ENCODE data around the gene MARVELD3.

Gene MARVELD3

DNA sequence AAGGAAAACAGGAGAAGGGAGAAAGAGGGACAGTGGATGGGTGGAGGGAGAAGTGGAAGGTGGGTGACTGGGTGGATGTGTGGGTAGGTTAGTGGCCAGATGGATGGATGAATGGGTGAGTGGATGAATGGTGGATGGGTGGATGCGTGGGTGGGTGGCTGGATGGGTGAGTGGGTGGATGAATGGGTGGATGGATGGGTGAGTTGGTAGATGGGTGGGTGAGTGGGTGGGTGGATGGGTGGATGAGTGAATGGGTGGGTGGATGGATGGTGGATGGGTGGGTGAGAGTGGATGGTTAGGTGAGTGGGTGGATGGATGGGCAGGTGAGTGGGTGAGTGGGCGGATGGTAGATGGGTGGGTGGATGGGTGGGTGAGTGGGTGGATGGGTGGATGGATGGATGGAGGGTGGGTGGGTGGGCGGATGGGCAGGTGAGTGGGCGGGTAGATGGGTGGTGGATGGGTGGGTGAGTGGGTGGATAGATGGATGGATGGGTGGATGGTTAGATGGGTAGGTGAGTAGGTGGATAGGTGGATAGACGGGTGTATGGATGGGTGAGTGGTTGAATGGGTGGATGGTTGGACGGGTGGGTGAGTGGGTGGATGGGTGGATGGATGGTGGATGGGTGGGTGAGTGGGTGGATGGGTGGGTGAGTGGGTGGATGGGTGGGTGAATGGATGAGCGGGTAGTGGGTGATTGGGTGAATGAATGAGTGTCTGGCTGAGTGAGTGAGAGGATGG lies 702 bp upstream of the MARVELD3 start:
- no peak for DNase-seq

DNA sequence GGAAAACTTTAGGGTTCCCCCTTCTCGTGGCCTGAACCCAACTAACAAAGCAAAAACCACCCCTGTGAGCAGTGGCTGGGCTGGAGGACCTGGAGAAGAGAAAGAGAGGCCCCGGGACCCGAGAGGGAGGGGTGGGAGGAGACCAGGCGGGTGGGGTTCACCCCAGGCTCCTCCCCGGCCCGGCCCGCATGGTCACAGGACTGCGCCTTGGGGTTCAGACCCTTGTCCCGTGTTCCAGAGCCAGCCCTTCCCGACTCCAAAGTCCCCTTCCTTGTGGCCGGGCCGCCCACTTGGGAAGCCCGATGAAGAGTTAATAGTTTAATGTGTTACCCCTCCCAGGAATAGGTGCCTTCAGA lies 852 bp downstream of the MARVELD3 start:
- DNase-seq = no peak

DNA sequence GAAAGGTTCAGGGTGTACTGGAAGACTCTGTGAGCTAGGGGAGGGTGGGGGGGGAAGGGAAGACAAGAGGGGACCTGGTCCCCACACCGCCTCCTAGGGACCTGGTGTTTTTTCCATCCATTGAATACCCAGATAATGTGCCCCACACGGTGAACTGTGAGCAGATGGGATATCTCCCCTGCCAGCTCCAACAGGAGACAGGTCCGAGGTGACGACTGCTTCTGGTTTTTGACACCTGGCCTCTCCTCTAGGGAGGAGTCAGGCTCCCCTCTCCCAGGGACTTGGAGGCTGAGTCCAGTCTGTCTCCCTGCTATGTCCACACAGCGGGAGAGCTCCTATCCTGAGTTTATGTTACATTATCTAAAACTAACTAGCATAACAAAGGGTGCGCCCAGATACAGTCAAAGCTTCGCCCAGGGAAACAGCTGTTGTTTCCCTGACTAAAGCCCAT lies 1.8 kb downstream of the MARVELD3 start:
- no peak for DNase-seq

GRCh38 chr16:71628810-71629209 lies 2.8 kb downstream of the MARVELD3 start:
- no peak for DNase-seq

DNA sequence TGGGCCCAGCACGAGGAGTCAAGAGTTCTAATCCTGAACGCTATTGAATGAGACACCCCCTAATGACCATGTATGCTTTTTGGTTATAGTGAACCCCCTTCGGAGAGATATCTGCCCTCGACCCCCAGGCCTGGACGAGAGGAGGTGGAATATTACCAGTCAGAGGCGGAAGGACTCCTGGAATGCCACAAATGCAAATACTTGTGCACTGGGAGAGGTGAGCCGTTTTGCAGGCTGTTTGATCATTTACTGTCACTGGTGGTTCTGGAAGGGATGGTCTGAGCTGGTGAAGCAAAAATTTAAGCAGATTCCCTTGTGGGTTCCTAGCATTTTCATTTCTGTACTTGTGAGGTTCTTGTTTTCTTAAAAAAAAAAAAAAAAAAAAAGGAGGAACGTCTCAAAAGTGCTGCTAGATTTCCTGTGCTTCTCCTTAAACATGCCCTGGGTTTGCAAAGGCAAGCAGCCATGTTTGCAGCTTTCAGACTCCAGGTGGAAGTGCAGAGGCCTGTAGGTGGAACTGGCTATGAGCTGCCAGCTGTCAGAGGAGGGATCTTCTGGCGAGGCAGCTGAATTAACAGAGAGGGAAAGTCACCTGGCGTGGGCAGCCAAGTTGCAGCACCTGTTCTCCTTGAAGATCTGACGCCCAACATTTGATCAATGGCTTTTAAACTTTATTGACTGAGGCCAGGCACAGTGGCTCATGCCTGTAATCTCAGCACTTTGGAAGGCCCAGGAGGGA lies 3.5 kb downstream of the MARVELD3 start:
- no peak for DNase-seq

DNA sequence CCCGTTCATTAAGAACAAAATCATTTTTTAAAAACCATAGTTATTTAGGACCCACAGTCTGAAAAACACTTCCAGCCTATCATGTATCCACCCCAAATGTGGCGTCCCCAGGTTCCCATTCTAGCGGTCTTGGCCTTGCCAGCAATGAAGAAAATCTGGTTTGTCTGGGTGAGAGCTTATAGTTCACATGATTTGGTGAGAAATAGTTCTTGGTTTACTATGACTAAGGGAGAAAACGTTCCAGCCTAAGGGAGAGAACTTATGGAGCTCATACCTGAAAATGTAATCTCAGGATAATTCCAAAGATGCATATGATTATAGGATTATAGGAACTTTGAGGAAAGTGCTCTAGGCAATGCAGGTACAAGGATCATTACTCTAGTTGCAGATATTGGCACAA lies 4.8 kb downstream of the MARVELD3 start:
- DNase-seq = no peak

GRCh38 chr16:71631776-71632175 lies 5.8 kb downstream of the MARVELD3 start:
- DNase-seq = no peak

- DNase-seq = no peak
Measured at GRCh38 chr16:71635632-71636031, 9.6 kb downstream of the MARVELD3 start.

- no peak for DNase-seq
Measured at GRCh38 chr16:71637398-71637797, 11.4 kb downstream of the MARVELD3 start.

DNA sequence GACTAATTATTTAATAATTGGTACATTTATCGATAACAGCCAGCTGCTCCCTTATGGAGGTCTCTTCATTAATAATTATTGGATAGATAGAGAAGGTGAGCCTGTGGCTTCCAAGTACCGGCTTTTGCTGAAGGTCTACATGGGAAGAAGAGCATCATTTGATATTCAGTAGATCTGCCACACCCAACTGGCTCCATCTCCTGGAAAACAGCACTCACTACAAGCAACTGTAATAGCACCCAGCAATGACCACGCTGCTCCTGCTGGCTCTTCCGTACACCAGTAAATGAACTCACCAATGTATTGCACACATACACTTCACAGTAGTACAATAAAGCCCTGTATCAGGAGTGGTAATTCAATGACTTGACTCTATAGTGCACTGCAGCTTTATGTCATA lies 19.5 kb downstream of the MARVELD3 start:
- DNase-seq = peak; percentile 59

DNA sequence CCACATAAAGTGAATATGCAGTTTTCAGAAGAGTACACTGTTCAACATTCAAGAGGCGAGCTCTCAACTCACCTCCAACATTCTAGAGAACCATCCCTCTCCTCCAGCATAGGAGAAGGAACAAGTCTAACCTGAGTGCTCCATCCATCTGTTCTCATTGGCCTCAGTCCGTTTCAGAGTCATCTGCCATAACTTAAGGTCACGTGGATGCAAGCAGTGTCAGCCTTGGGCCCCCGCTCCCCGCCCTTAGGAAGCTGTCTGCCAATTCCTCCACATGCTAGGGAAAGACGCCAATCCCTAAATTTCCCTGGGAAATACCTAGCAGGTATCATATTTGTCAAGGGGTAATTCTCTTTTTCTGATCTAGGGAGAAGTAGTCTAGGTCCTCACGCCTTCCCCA lies 21.4 kb downstream of the MARVELD3 start:
- DNase-seq = no peak

- DNase-seq = no peak
Measured at GRCh38 chr16:71648162-71648561, 22.2 kb downstream of the MARVELD3 start.

DNA sequence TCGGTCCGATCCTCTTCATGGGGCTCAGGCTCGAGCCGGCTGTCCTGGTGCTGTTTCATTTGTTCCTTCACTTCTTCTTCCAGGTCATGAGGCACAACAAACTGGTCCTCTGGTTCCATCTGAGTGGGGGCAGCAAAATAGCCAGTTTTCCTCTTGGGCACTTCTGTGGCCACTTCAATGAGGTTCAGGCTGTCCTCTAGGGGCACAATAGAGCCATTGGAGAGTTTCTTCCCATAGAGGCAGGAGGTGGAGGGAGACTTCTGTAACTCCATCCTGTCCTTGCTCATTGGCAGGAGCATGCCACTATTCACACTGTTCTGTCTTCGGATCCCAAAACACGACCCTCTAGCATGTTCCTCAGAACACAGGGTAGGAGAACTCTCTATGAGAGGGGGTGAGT lies 22.9 kb downstream of the MARVELD3 start:
- peak; percentile 46 for DNase-seq

- DNase-seq = no peak
Measured at GRCh38 chr16:71649704-71650103, 23.7 kb downstream of the MARVELD3 start.

DNA sequence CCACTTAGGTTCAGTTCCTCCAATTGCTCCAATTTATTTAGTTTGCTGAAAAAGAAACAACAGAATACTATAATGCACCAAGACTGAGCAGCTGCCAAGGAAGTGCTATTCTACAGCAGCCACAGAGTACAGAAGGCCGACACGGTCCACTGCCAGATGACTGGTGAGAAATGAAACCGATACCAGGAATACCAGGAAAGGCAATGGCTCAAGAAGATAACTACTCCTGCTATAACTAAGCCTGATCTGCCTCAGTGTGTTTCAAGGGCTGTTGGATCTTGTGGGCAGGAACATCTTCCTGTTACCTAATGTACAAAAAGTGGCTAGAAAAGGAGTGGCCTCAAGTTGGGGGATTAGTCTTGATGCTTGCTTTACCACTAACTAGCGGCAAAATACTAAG lies 32.8 kb downstream of the MARVELD3 start:
- no peak for DNase-seq

DNA sequence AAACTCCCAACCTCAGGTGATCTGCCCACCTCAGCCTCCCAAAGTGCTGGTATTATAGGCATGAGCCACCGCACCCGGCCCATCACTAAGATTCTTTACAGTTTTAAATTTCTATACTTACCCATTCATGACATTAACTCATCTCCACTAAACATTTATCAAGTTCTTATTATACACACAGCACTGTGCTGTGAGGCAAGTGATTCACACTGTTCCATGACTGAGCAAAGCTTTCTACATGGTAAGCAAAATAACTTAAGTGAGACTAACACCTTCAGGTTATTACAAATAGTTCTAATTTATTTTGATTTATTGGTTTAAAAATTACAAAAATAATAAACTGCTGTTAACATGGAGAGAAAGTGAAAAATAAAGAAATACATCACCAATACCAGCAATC lies 33.5 kb downstream of the MARVELD3 start:
- no peak for DNase-seq

DNA sequence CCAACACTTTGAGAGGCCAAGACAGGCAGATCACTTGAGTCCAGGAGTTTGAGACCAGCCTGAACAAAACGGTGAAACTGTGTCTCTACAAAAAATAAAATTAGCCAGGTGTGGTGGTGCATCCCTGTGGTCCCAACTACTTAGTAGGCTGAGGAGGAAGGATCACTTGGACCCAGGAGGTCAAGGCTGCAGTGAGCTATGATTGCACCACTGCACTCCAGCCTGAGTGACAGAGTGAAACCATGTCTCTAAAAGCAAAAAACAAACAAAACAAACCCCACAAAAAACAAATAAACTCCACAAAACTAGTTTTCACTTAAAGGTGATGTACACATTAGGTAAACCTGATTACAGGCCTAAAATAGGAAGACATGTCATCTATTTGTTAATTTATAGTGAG lies 40.3 kb downstream of the MARVELD3 start:
- DNase-seq = no peak

GRCh38 chr16:71666928-71667707 lies 41.1 kb downstream of the MARVELD3 start:
- no peak for DNase-seq

GRCh38 chr16:71669926-71670536 lies 44.0 kb downstream of the MARVELD3 start:
- no peak for DNase-seq

DNA sequence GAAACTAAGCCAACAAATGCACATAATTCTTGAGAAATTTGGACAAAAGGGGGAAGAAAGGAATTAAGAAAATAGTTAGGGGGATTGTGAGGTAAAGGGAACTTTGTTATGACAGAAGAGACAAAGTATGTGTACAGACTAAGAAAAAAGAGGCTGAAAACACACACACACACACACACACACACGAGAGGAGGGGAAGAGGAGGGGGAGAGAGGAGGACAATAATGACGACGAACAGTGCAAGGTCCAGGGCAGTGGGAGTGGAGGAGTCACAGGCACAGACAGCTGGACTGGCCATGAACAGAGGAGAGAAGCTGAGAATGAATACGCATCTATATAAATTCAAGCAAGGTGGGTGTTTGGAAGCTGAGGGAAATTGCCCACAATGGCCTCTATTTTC lies 44.6 kb downstream of the MARVELD3 start:
- no peak for DNase-seq

- DNase-seq = no peak
Measured at GRCh38 chr16:71671165-71671564, 45.2 kb downstream of the MARVELD3 start.

DNA sequence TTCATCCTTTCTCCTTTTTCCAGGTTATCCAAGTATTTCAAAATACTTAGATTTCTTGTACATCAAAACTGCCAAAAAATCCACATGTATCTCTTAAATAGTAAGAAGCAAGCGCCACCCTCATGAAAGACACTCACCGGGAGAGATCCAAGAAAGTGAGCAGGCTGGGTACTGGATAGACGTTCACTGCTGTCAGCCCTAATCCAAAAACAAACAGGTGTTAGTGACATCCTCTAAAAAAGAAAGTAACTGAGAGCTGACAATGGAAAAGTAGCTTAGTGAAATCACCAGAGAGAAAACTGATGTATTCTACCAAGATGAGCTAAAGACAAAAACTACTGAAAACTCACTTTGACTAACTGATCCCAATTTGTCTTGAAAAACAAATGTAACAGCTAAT lies 46.1 kb downstream of the MARVELD3 start:
- DNase-seq = no peak

GRCh38 chr16:71672803-71673581 lies 47.0 kb downstream of the MARVELD3 start:
- DNase-seq = no peak
